PC-9 (cell line): ENCODE measurements around the gene ERC2. TPM values are rescaled to one million over a fixed set of nuclear protein-coding genes. Genes with fewer than 3 reads are reported as not detected.

Experiments used
- BruUV-seq: library from RNA; stranded (reverse); fragments of 400-500 nt; replicated peaks from 2 replicates; lab custom pipeline; 2021; lab: Mats Ljungman, UMichigan
- CTCF ChIA-PET: fragments of 300-600 bp; sonication (Branson Sonifier 250); formaldehyde crosslinking; loops from one replicate; lab custom pipeline; 2022; ENCODE audit warnings: antibody characterized with exemption; lab: Charles Lee
- POLR2A ChIA-PET: fragments of 300-600 bp; sonication (Branson Sonifier 250); formaldehyde crosslinking; loops from one replicate; lab custom pipeline; 2022; ENCODE audit warnings: antibody characterized with exemption; ENCODE audit not compliant: unreplicated experiment; lab: Charles Lee
- DNase-seq, 2 experiments: peaks; one replicate each; pipeline versions ENCODE4 v3.0.0 to v3.0.0-alpha.2; 2015 to 2022; ENCODE audit warnings: mixed read lengths in 1 of 2
- H2AFZ ChIP-seq: fragments of 200-600 bp; sonication (generic); 2 replicates; pipeline ENCODE4 v1.8.1; 2017; ENCODE audit warnings: antibody characterized with exemption
- H3F3A ChIP-seq: fragments of 200-600 bp; sonication (generic); 2 replicates; pipeline ENCODE4 v1.8.1; 2017; ENCODE audit warnings: antibody characterized with exemption, mild to moderate bottlenecking, low read depth; ENCODE audit not compliant: insufficient read depth
- H3K27ac ChIP-seq: fragments of 200-600 bp; sonication (generic); 2 replicates; pipeline ENCODE4 v1.6.1; 2016; ENCODE audit warnings: mixed run types
- H3K27me3 ChIP-seq: fragments of 200-600 bp; sonication (generic); 2 replicates; pipeline ENCODE4 v1.6.1; 2016; ENCODE audit warnings: low read depth, mixed run types; ENCODE audit not compliant: insufficient read depth
- H3K36me3 ChIP-seq: fragments of 200-600 bp; sonication (generic); 2 replicates; pipeline ENCODE4 v1.6.1; 2016; ENCODE audit warnings: low read depth, mixed run types
- H3K4me1 ChIP-seq: fragments of 200-600 bp; sonication (generic); replicated peaks from 2 replicates; pipeline ENCODE4 v1.6.1; 2016; ENCODE audit warnings: mixed run types; ENCODE audit not compliant: insufficient read depth
- H3K4me2 ChIP-seq: fragments of 200-600 bp; sonication (generic); 2 replicates; pipeline ENCODE4 v1.6.1; 2017; ENCODE audit warnings: mixed run types
- H3K4me3 ChIP-seq: fragments of 200-600 bp; sonication (generic); 2 replicates; pipeline ENCODE4 v1.6.1; 2016; ENCODE audit warnings: mixed run types
- H3K79me2 ChIP-seq: fragments of 200-600 bp; sonication (generic); 2 replicates; pipeline ENCODE4 v1.6.1; 2017; ENCODE audit warnings: low read depth, mixed run types
- H3K9me2 ChIP-seq: fragments of 200-600 bp; sonication (generic); 2 replicates; pipeline ENCODE4 v1.8.1; 2017; ENCODE audit warnings: mild to moderate bottlenecking; ENCODE audit not compliant: insufficient read depth
- H3K9me3 ChIP-seq: fragments of 200-600 bp; sonication (generic); 2 replicates; pipeline ENCODE4 v1.8.1; 2016; ENCODE audit warnings: low read depth; ENCODE audit not compliant: insufficient read depth
- H4K20me1 ChIP-seq: fragments of 200-600 bp; sonication (generic); 2 replicates; pipeline ENCODE4 v1.8.1; 2017; ENCODE audit not compliant: insufficient read depth
- EZH2 ChIP-seq: fragments of 200-600 bp; sonication (generic); IDR thresholded peaks from 2 replicates; pipeline ENCODE4 v1.8.0; 2017; ENCODE audit warnings: antibody characterized with exemption, low read depth
- intact Hi-C: fragments of 100-400 bp; cut with micrococcal nuclease; formaldehyde crosslinking; loops from one replicate; pipeline ENCODE4 v1.10.0; 2022; ENCODE audit not compliant: unreplicated experiment
- microRNA-seq: library from miRNA; unstranded; fragments of <30 nt; microRNA quantifications from one replicate; pipeline ENCODE4 v1.2.0, GENCODE V29; 2021; ENCODE audit warnings: borderline number of aligned reads, borderline replicate concordance
- total RNA-seq: library from RNA; stranded (reverse); gene quantifications from 2 replicates; pipeline ENCODE4 v1.2.3, GENCODE V29; 2021
- TF ChIP-seq, protein P1 (sequence below): fragments of 200-600 bp; sonication (generic); conservative IDR thresholded peaks from 2 replicates; pipeline ENCODE4 v1.6.1; 2017; ENCODE audit warnings: mixed run types, antibody characterized with exemption, mild to moderate bottlenecking, moderate library complexity

Gene ERC2
- total RNA-seq, 1 experiment from 2014 or later: 1.4 TPM

DNA sequence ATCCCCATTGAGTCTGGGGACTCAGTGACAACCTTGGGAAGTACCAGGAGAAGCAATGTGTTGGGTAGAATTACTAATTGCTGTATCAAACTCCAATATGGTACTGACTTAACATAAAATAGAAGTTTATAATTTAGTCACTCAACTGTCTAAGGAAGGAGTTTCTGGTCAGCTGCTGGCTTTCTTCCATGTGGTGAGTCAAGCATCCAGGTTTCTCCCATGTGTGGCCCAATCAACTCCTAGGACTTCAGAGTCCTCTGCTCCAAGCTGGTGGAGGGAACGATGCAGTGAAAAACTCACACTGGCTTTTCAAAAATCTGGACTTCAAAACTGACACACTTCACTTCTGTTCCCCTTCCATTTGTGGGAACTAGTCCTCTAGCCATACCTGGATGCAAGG, 1006.4 kb downstream of the ERC2 start:
- Histone ChIP-seq H3K4me1 (no peaks in the 10 kb centered on the region), H4K20me1 (no peaks in the 10 kb centered on the region), H3K27ac (no peak overlapping the region), H3F3A (no peaks in the 10 kb centered on the region), H2AFZ (no peak overlapping the region), H3K9me2 (no peaks in the 10 kb centered on the region), H3K27me3 (no peaks in the 10 kb centered on the region), H3K36me3 (no peaks in the 10 kb centered on the region), H3K4me3 (no peak overlapping the region), H3K79me2 (no peaks in the 10 kb centered on the region), H3K9me3 (no peaks in the 10 kb centered on the region), H3K4me2 (no peak overlapping the region)
- DNase-seq: peak in 1 of 2 experiments; percentile 42
- TF ChIP-seq, protein P1, sequence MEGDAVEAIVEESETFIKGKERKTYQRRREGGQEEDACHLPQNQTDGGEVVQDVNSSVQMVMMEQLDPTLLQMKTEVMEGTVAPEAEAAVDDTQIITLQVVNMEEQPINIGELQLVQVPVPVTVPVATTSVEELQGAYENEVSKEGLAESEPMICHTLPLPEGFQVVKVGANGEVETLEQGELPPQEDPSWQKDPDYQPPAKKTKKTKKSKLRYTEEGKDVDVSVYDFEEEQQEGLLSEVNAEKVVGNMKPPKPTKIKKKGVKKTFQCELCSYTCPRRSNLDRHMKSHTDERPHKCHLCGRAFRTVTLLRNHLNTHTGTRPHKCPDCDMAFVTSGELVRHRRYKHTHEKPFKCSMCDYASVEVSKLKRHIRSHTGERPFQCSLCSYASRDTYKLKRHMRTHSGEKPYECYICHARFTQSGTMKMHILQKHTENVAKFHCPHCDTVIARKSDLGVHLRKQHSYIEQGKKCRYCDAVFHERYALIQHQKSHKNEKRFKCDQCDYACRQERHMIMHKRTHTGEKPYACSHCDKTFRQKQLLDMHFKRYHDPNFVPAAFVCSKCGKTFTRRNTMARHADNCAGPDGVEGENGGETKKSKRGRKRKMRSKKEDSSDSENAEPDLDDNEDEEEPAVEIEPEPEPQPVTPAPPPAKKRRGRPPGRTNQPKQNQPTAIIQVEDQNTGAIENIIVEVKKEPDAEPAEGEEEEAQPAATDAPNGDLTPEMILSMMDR: no peak
- no peak for TF ChIP-seq EZH2
- ChIA-PET CTCF (no interaction called here), POLR2A (no interaction called here)
- no TSS peak for BruUV-seq
- intact Hi-C loops: no loop called here

DNA sequence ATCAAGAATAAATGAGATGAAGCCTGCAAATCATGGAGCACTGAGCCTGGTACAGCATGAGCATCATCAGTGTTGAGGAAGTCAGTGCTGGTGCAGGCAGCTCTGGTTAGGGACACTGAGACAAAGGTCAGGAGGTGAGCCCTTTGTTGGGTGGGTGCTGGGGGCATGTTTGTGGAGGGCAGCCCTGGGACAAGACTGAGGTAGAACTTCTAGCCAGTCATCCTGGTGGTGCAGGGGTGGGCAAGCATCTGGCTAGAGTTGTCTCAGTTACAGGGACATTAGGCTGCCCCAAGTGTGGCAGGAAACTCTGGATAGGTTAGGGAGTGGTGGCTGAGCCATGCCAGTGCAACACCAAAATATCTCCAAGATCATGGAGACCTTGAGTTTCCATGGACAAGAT, 1008.4 kb downstream of the ERC2 start:
- ChIA-PET POLR2A (interaction anchor here (0.6 kb wide), 1 partner anchor 130 kb away, joined by 5 read pairs; no protein-coding TSS in a partner anchor), CTCF (no interaction called here)
- intact Hi-C loops: no loop called here
- Histone ChIP-seq H3K9me2 (no peaks in the 10 kb centered on the region), H3K27ac (no peak overlapping the region), H3K79me2 (no peaks in the 10 kb centered on the region), H3K36me3 (no peaks in the 10 kb centered on the region), H3K4me1 (no peaks in the 10 kb centered on the region), H3K4me2 (no peak overlapping the region), H2AFZ (no peak overlapping the region), H3K9me3 (no peaks in the 10 kb centered on the region), H3K4me3 (no peak overlapping the region), H3K27me3 (no peaks in the 10 kb centered on the region), H3F3A (no peaks in the 10 kb centered on the region), H4K20me1 (no peaks in the 10 kb centered on the region)
- no TSS peak for BruUV-seq
- no peak for TF ChIP-seq EZH2
- TF ChIP-seq, protein P1: no peak
- no peak for DNase-seq

Small RNA genes lying within 50 kb of the gene (microRNA-seq; reads per million reads assigned to microRNA genes)
- gene MIR3938: not detected

Other genes starting within 250 kb of the ERC2 start
- 17.3 and 22.3 TPM in 2 replicates for gene CCDC66, start 88.7 kb upstream of the ERC2 start, total RNA-seq
- 47.1 and 55.1 TPM in 2 replicates for gene TASOR, start 214.8 kb upstream of the ERC2 start, total RNA-seq